Testis (tissue), 3 donors: ENCODE results near the gene MYO18A. TPM values are rescaled to one million over a fixed set of nuclear protein-coding genes. Genes with fewer than 3 reads are reported as not detected.
"Not testable (repeated sequence)": the region's sequence is repeated elsewhere in the genome, so short reads cannot be mapped to it uniquely, and the experiment has no call there.

Source experiments
- DNase-seq: peaks from one replicate; pipeline ENCODE4 v3.0.0-alpha.2; 2019
- H3K27ac ChIP-seq, 2 donors: fragments of 200-600 bp; sonication (generic); one replicate each; pipeline ENCODE4 v1.5.1; 2019
- H3K27me3 ChIP-seq: fragments of 200-600 bp; sonication (generic); one replicate; pipeline ENCODE4 v1.5.1; 2019
- H3K36me3 ChIP-seq: fragments of 200-600 bp; sonication (generic); one replicate; pipeline ENCODE4 v1.5.1; 2017; ENCODE audit warnings: low read depth; ENCODE audit errors: missing control alignments
- H3K4me1 ChIP-seq: fragments of 200-600 bp; sonication (generic); one replicate; pipeline ENCODE4 v1.5.1; 2019
- H3K4me3 ChIP-seq, 2 donors: fragments of 200-600 bp; sonication (generic); one replicate each; pipeline ENCODE4 v1.5.1; 2017 to 2019
- H3K9me3 ChIP-seq: fragments of 200-600 bp; sonication (generic); one replicate; pipeline ENCODE4 v1.5.1; 2017
- POLR2A ChIP-seq: fragments of 450-650 bp; IDR thresholded peaks from one replicate; pipeline ENCODE4 v1.6.1; 2017; ENCODE audit warnings: antibody characterized with exemption, mild to moderate bottlenecking, moderate library complexity
- WGBS, 2 donors: methylation state at CpG; one replicate each; pipeline ENCODE4 v1.1.5; 2018; 5-methylcytosine and 5-hydroxymethylcytosine counted together
- intact Hi-C: fragments of 100-400 bp; cut with DNase I; formaldehyde crosslinking; loops from one replicate; pipeline ENCODE4 v1.15.1; 2023; ENCODE audit warnings: low total_unique reads
- polyA plus RNA-seq: library from polyadenylated mRNA; stranded (reverse); fragments of 350-450 nt; fragmentation: Illumina TruSeq; extraction: RNeasy Lipid Tissue Mini Kit (QIAGEN cat#74804); gene quantifications from one replicate; pipeline ENCODE4 v1.2.3, GENCODE V29; 2014; ENCODE audit warnings: low read depth, low replicate concordance; ENCODE audit not compliant: insufficient read depth
- total RNA-seq, 2 donors: library from RNA; depleted of rRNA; stranded (reverse); fragments of >200 nt; gene quantifications; one replicate each; pipeline ENCODE4 v1.2.3, GENCODE V29; 2016
- TF ChIP-seq, protein P1 (sequence below), 3 experiments: fragments of 450-650 bp in 2 of 3; fragments of 200-600 bp in 1 of 3; sonication (generic) in 1 of 3; IDR thresholded peaks; one replicate each; pipeline ENCODE4 v1.5.1; 2016 to 2019; ENCODE audit warnings: antibody characterized with exemption in 3 of 3, mild to moderate bottlenecking in 2 of 3, moderate library complexity in 1 of 3

The MYO18A gene
- total and polyA plus RNA-seq, 3 donors from 2014 or later: 89.1 to 154 (median 91.1) TPM

DNA sequence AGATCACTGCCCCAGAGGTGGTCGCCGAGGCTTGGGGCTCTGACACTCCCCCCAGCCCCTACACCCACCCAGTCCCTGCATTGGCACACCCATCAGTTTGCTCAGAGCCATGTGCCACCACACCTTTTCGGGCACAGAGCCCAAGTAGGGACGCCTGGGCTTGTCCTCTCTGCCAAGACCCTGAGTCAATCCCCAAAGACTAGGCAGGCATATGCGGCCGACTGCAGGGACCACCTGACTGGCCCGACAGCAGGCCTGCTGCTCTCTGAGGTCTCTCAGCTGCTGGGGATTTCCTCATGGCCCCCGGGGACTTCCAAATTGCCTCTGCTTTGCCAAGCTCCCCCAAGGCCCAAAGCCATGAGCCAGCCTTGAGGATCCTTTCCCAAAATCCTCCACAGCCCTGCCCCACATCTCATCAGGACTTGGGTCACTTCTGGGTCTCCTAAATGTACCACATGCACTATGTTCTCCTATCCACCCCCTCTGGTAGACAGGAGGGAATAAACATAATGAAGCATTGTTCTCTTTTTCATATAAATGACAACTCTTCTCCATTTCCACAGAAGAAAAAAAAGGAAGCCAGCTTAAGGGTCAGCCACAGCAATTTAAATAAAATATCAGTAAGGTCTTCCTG lies 30.6 kb downstream of the MYO18A start:
- Histone ChIP-seq H3K36me3 (no peaks in the 10 kb centered on the region), H3K27me3 (no peaks in the 10 kb centered on the region), H3K9me3 (no peaks in the 10 kb centered on the region), H3K27ac (peak overlapping the region; percentile 35 to 83), H3K4me3 (peak overlapping the region; percentile 53 to 56), H3K4me1 (peaks cover 14% of the 10 kb centered on the region)
- no peak for TF ChIP-seq POLR2A
- TF ChIP-seq, protein P1, sequence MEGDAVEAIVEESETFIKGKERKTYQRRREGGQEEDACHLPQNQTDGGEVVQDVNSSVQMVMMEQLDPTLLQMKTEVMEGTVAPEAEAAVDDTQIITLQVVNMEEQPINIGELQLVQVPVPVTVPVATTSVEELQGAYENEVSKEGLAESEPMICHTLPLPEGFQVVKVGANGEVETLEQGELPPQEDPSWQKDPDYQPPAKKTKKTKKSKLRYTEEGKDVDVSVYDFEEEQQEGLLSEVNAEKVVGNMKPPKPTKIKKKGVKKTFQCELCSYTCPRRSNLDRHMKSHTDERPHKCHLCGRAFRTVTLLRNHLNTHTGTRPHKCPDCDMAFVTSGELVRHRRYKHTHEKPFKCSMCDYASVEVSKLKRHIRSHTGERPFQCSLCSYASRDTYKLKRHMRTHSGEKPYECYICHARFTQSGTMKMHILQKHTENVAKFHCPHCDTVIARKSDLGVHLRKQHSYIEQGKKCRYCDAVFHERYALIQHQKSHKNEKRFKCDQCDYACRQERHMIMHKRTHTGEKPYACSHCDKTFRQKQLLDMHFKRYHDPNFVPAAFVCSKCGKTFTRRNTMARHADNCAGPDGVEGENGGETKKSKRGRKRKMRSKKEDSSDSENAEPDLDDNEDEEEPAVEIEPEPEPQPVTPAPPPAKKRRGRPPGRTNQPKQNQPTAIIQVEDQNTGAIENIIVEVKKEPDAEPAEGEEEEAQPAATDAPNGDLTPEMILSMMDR (IDR thresholded peaks at IDR 0.05): no peak
- DNase-seq: no peak
- WGBS, 2 donors: 30 to 33% methylated on average over 6 to 8 of the region's 8 CpGs
- intact Hi-C loops: loop anchor here (10.0 kb wide), 1 partner anchor 145 kb away; the partner anchor contains the start of gene NUFIP2

DNA sequence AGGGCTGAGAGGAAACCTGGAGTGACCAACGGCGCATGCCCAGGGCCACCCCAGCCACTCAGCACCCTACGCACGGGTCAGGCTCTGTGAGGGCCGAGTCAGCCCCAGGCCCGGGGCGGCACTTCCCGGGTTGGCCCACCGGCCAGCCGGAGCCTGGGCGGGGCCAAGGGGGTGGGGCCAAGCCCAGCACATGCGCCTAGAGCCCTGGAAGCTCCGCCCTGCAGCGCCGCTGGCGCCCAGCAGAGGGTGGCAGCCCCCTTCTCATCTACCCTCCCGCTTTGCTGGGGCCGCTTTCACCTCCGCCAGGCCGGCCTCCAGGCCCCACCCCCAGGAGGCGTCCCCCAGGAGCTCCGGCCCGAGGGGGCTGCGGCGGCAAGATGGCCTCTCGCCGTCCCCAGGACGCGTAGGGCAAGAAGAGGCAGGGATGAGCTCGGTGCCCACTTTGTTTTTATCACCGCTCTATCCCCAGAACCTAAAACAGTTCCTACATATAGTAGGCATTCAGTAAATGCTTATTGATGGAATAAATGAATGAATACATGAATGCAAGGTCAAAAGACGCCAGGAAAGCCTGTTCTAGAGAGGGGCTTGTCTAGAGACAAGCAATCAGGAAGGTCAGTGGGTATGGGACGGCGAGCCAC lies 31.3 kb downstream of the MYO18A start:
- Histone ChIP-seq H3K4me3 (peak overlapping the region; percentile 53 to 56), H3K9me3 (no peaks in the 10 kb centered on the region), H3K27me3 (no peaks in the 10 kb centered on the region), H3K27ac (peak overlapping the region; percentile 35 to 83), H3K36me3 (no peaks in the 10 kb centered on the region), H3K4me1 (peaks cover 14% of the 10 kb centered on the region)
- no peak for TF ChIP-seq POLR2A
- TF ChIP-seq, protein P1 (IDR thresholded peaks at IDR 0.05): peak; percentile 85 to 96 (median 95)
- peak; percentile 95 for DNase-seq
- intact Hi-C loops: loop anchor here (10.0 kb wide), 1 partner anchor 146 kb away; the partner anchor contains the start of gene NUFIP2
- WGBS, 2 donors: 3 to 4% methylated on average over 19 to 34 of the region's 34 CpGs

DNA sequence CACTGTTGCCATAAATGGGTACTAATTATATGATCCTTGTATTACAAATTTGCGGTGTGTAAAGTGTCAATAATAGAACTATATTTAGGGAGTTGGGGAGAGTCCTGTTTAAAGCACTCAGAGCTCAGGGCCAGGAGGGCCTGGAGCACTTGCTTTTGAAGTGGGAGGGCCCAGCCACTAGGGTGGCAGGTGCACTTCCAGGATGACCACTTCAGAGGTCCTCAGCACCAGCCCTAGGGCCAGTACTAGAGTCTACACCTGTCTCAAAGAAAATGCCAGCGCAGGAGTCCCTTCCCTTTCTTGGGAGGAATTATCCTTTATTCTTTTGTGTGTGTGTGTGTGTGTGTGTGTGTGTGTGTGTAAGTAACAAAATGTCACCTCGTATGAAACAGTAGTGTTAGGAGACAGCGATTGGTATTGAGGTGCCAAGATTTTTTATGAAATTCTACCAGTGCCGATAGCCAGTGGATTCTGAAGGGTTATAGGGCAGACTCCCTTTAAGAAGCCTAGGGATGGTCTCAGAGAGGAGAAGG lies 31.9 kb downstream of the MYO18A start:
- 22 to 28% methylated on average over 5 of the region's 5 CpGs for WGBS, 2 donors
- Histone ChIP-seq H3K27ac (peak overlapping the region; percentile 35 to 83), H3K4me3 (peak overlapping the region; percentile 53 to 56), H3K27me3 (no peaks in the 10 kb centered on the region), H3K9me3 (no peaks in the 10 kb centered on the region), H3K36me3 (no peaks in the 10 kb centered on the region), H3K4me1 (peaks cover 14% of the 10 kb centered on the region)
- DNase-seq: no peak
- TF ChIP-seq POLR2A: no peak
- TF ChIP-seq, protein P1 (IDR thresholded peaks at IDR 0.05): no peak
- intact Hi-C loops: loop anchor here (10.0 kb wide), 1 partner anchor 146 kb away; the partner anchor contains the start of gene NUFIP2

DNA sequence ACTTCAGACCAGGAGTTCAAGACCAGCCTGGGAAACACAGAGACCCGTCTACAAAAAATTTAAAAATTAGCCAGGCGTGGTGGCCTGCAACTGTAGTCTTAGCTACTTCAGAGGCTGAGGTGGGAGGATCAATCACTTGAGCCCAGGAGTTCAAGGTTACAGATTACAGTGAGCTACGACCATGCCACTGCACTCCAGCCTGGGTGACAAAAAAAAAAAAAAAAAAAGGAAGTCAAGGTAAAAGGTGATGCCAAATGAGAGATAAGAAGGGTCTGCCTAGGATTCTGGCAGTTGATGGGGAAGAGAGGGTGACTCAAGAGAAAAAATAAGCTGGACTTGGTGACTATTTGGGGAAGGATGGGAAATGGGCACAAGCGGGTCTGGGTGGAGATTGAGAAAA lies 32.5 kb downstream of the MYO18A start:
- Histone ChIP-seq H3K4me1 (peaks cover 14% of the 10 kb centered on the region), H3K9me3 (no peaks in the 10 kb centered on the region), H3K27ac (peak overlapping the region in 1 of 2 donors; percentile 83), H3K27me3 (no peaks in the 10 kb centered on the region), H3K36me3 (no peaks in the 10 kb centered on the region), H3K4me3 (no peak overlapping the region)
- intact Hi-C loops: loop anchor here (10.0 kb wide), 1 partner anchor 147 kb away; the partner anchor contains the start of gene NUFIP2
- 66% methylated on average over 4 of the region's 4 CpGs for WGBS, 2 donors
- no peak for DNase-seq
- TF ChIP-seq POLR2A: no peak
- TF ChIP-seq, protein P1 (IDR thresholded peaks at IDR 0.05): no peak

DNA sequence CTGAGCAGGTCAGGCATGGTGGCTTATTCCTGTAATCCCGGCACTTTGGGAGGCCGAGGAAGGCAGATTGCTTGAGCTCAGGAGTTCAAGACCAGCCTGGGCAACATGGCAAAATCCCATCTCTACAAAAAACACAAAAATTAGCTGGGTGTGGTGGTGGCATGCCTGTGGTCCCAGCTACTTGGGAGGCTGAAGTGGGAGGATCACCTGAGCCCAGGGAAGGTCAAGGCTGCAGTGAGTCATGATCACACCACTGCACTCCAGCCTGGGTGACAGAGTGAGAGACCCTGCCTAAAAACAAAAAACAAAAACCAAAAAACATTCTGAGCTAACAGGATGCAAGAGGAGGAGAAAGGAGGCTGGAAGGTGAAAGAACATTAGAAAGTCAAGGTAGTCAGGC lies 33.0 kb downstream of the MYO18A start:
- not testable (repeated sequence) for H3K36me3 ChIP-seq, DNase-seq, H3K9me3 ChIP-seq, H3K27me3 ChIP-seq, H3K4me3 ChIP-seq
- Histone ChIP-seq H3K27ac (peak overlapping the region; percentile 3 to 34), H3K4me1 (peaks cover 14% of the 10 kb centered on the region)
- intact Hi-C loops: loop anchor here (10.0 kb wide), 1 partner anchor 148 kb away; the partner anchor contains the start of gene NUFIP2
- WGBS, 2 donors: 87 to 88% methylated on average over 2 of the region's 2 CpGs
